MM.1S (cell line): ENCODE data around the gene ACOT2.
"Not testable (repeated sequence)": the region's sequence is repeated elsewhere in the genome, so short reads cannot be mapped to it uniquely, and the experiment has no call there.

ENCODE experiments used
- CTCF ChIP-seq: fragments of 300-600 bp; sonication (generic); IDR thresholded peaks from 2 replicates; pipeline ENCODE4 v1.5.1; 2016; ENCODE audit warnings: antibody characterized with exemption, low read length, mixed read lengths
- EZH2 ChIP-seq: fragments of 300-600 bp; sonication (generic); optimal IDR thresholded peaks from 2 replicates; pipeline ENCODE3; 2017; ENCODE audit warnings: low read depth, mild to moderate bottlenecking, antibody characterized with exemption, low read length, mixed read lengths

DNA sequence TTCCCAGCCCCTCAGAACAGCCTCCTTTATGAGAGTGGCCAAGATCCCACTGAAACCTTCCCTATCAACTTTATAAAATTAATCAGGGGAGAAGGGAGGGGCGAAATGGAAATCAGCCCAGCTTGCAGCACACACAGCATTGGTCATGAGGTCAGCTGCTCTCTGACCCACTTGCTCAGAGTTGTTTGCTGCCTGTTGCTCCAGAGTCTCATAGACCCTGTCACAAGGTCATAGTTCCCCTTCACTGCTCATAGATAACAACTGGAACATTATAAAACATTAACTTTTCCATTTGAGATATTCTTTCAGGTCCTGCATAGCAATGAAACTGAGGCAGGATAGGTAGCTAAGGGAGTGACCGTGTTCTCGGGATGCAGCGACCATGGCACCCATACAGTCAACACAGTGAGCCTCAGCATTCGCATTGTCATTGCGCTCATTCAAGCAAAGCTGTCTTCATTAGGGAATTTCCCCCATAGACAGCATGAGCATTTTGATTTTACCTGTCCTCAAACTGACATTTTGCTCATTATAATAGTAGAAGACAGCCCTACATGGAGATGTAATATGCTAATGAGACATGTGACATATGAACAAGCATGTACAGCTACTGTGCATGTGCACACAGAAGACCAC lies 19.0 kb upstream of the ACOT2 start:
- TF ChIP-seq EZH2, CTCF: not testable (repeated sequence)
